T-helper 1 cell (primary cell): ENCODE results near the gene PRDM16.
"Not testable (repeated sequence)": the region's sequence is repeated elsewhere in the genome, so short reads cannot be mapped to it uniquely, and the experiment has no call there.

Experiments
- DNase-seq, 5 donors: peaks; one replicate each; pipeline ENCODE4 v3.0.0-alpha.2; 2012 to 2020

PRDM16 gene

DNA sequence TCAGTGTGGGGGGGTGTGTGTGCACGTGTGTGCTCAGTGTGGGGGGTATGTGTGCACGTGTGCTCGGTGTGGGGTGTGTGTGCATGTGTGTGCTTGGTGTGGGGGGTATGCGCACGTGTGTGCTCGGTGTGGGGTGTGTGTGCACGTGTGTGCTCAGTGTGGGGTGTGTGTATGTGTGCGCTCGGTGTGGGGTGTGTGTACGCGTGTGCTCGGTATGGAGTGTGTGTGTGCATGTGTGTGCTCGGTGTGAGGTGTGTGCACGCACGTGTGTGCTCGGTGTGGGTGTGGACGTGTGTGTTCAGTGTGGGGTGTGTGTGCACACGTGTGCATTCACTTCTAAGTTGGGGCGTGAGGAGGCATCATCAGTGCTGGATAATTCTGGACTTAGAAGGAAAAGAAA, 77.9 kb downstream of the PRDM16 start:
- no peak for DNase-seq

GRCh38 chr1:3148171-3148570, 79.2 kb downstream of the PRDM16 start:
- no peak for DNase-seq

DNA sequence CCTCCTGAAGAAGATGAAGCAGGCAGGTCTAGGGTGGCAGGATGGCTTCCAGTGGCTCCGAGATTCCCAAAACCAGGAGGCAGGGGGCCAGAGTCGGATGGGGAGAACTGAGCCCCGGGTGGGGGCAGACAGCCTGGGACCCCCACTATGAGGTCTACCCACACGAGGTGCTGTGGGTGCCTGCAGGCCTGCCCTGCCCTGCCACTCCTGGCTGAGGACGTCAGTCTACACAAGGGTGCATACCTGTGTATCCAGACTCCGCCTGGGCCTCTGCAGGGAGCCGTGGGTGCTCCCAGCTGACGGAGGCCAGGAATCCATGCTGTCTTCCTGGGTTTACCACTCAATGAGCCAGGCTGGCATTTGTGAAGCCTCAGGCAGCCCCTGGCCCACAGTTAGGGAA, 80.3 kb downstream of the PRDM16 start:
- DNase-seq = no peak

DNA sequence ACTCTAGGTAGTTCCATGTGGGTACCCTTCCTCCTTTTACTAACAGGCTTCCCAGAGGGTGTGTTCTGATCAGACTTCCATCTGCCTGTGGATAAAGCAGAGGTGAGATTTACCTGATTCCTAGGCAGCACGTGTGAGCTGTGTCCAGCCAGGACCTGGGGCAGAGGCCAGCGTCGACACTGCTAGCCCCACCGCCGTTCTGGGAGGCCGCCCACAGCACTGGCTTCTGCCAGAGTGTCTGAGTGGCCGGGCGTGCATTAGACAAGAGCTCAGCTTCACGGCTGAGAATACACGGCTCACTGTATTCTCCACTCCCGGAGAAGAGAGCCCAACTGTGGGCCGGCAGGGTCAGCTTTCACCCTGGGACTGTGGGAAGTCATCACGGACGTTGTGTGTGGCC, 82.5 kb downstream of the PRDM16 start:
- no peak for DNase-seq

- DNase-seq = no peak
Measured at GRCh38 chr1:3152143-3152542, 83.1 kb downstream of the PRDM16 start.

GRCh38 chr1:3153197-3153596, 84.2 kb downstream of the PRDM16 start:
- DNase-seq = no peak

- DNase-seq = no peak
Measured at GRCh38 chr1:3153902-3154795, 85.1 kb downstream of the PRDM16 start.

DNA sequence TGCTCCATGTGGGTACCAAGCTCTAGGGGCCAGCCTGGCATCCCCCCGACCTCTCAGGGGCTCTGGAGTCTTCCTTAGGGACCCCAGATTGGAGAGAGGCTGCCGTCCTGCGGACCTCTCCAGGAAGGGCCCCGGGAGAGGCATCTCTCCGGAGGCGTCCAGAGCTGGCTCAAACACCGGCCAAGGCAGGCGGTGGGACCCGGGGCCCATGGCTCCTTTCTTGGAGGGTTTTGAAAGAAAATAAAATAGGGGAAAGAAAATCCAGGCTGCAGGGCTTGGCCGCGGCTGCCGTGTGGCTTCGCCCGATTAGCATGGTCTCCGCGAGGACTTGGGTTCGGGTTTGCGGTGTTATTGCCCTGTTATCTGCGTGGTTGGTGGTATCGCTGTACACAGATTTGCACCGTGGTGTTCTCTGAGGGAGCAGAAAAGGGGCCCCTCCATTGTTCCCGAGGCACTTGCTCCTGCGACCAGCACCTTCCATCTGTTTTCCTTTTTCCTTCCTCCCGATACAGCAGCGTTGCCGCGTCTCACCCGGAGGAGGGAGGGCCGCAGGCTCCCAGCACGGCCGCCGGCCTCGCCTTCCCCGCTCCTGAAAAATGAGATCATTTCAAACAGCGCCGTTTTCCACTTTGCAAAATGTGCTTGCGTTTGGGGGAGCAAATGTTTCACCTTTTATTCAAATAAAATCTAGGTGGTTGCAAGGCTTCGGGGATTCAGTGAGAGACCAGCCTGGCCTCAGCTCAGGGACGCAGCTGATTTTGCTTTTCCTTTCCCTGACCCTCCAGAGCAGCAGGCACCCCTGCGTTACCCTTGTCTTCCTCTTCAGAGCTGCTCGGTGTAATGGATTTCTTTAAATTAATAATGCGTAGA, 86.3 kb downstream of the PRDM16 start:
- no peak for DNase-seq

DNA sequence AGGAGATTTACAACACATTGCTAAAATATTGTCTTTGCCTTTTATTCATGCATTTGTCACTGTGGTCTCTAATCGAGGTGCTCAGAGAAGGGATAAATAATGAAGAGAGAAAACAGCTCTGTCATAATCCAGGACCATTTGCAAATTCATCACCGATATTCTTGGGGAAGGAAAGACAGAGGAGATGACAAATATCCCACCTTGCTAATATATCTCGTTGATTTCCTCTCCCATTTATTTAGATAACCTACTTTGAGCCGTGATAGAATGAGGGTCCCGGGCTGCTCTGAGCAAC, 86.9 kb downstream of the PRDM16 start:
- DNase-seq = no peak

- no peak for DNase-seq
Measured at GRCh38 chr1:3156936-3157335, 87.9 kb downstream of the PRDM16 start.

DNA sequence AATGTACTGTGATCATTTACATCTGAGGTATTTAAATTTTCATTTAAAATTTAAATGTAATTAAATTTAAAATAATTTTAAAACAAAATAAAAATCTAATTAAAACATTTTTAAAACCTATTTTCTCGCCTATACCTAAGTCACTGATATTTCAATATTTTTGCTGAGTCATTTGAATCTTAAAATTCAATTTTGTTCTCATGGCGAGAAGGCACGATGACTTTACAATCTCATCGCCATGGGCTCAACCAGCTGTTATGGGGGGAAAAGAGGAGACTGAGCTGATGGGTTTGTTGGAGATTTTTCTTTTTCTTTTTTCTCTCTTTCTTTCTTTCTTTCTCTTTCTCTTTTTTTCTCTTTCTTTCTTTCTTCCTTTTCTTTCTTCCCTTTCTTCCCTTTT, 89.3 kb downstream of the PRDM16 start:
- no peak for DNase-seq

- DNase-seq = no peak
Measured at GRCh38 chr1:3159121-3159520, 90.1 kb downstream of the PRDM16 start.

DNA sequence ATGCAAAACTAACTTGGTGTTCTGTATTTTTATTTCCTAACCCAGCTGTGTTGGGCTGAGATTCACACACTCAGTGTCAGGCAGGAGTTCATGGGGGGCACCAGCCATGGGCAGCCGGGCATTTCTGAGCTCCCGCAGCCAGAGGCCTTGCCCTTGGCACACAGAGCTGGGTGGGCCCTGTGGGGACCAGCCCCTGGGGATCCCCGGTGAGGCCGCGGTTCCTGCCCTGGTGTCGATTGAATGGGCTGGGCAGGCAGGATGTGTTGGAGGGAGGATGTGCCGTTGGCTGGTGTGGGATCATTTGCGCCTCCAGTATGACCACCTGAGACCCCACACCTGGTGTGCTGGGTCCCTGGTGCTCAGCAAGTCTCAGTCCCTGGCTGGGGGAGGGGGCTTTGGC, 91.0 kb downstream of the PRDM16 start:
- DNase-seq = no peak

GRCh38 chr1:3160647-3161145, 91.7 kb downstream of the PRDM16 start:
- no peak for DNase-seq

- DNase-seq = no peak
Measured at GRCh38 chr1:3161176-3161840, 92.3 kb downstream of the PRDM16 start.

GRCh38 chr1:3162322-3162882, 93.4 kb downstream of the PRDM16 start:
- no peak for DNase-seq

GRCh38 chr1:3163356-3163755, 94.4 kb downstream of the PRDM16 start:
- DNase-seq = no peak

DNA sequence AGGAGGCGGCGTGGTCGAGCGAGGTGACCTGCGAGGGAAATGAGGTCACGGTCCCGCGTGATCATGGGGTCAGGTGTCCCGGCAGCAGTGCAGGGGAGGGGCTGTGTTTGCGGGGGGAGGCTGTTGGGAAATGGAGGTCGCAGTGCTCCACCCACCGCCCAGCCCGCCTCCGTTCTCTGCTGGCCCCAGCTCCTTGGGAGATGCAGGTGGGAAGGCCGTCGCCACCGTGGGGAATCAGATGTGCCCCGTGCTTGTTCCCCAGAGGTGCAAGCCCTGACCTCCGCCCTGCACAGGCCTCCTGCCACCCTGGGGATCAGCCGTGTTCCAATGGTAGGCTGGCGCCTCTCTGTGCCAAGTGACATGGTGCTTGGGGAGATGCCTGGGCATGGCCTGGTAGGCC, 95.7 kb downstream of the PRDM16 start:
- DNase-seq = no peak

DNA sequence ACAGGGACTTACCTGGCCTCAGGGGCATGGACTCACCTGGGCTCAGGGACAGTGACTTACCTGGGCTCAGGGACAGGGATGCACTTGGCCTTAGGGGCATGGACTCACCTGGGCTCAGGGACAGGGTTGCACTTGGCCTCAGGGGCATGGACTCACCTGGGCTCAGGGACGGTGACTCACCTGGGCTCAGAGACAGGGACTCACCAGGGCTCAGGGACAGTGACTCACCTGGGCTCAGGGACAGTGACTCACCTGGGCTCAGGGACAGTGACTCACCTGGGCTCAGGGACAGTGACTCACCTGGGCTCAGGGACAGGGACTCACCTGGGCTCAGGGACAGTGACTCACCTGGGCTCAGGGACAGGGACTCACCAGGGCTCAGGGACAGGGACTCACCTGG, 96.2 kb downstream of the PRDM16 start:
- not testable (repeated sequence) for DNase-seq

GRCh38 chr1:3166206-3166918, 97.4 kb downstream of the PRDM16 start:
- no peak for DNase-seq

- no peak for DNase-seq
Measured at GRCh38 chr1:3167255-3167654, 98.3 kb downstream of the PRDM16 start.

DNA sequence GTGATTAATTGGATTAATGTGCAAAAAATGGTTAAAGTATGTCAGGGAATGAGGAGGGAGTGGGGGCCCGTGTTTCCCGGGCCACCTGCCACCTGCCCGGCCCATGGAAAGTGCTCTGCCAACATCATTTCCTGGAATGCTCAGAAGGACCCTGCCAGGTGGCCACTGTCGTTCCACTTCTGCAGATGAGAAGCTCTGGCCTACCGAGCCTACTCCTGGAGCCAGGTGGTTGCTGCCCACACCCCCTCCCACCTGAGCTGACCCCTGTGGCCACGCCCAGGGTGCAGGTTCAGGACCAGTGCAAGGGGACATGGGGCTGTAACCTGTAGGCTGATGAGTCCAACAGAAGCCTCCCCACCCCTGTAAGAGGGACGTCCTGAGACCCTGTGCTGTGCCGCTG, 99.7 kb downstream of the PRDM16 start:
- no peak for DNase-seq
